ENCODE results near the gene ASIC5.
"Not testable (repeated sequence)": the region's sequence is repeated elsewhere in the genome, so short reads cannot be mapped to it uniquely, and the experiment has no call there.

The ASIC5 gene

GRCh38 chr4:155866177-155866576, at the start of gene ASIC5:
Gene ASIC5 (minus strand): TSS chr4:155866277. CDS start chr4:155866226, 51 bp downstream.
- DNase-seq = no peak

GRCh38 chr4:155914782-155915181, 48.7 kb upstream of the ASIC5 start:
- DNase-seq = no peak

- DNase-seq = no peak
Measured at GRCh38 chr4:155911905-155912304, 45.8 kb upstream of the ASIC5 start.

- DNase-seq = no peak
Measured at GRCh38 chr4:155909615-155910226, 43.6 kb upstream of the ASIC5 start.

- DNase-seq = no peak
Measured at GRCh38 chr4:155908187-155909139, 42.4 kb upstream of the ASIC5 start.

- DNase-seq = no peak
Measured at GRCh38 chr4:155907556-155907955, 41.5 kb upstream of the ASIC5 start.

GRCh38 chr4:155906554-155907247, 40.6 kb upstream of the ASIC5 start:
- DNase-seq = peak; percentile 44

- no peak for DNase-seq
Measured at GRCh38 chr4:155904331-155904730, 38.3 kb upstream of the ASIC5 start.

GRCh38 chr4:155903453-155903852, 37.4 kb upstream of the ASIC5 start, which contains the start of gene TDO2:
Gene TDO2 (plus strand): TSS chr4:155903696. CDS start chr4:155903759, 63 bp downstream.
- no peak for DNase-seq

- DNase-seq = no peak
Measured at GRCh38 chr4:155901013-155901412, 34.9 kb upstream of the ASIC5 start.

- DNase-seq = no peak
Measured at GRCh38 chr4:155900381-155900780, 34.3 kb upstream of the ASIC5 start.

- no peak for DNase-seq
Measured at GRCh38 chr4:155899891-155900290, 33.8 kb upstream of the ASIC5 start.

GRCh38 chr4:155898371-155898770, 32.3 kb upstream of the ASIC5 start:
- DNase-seq = not testable (repeated sequence)

- no peak for DNase-seq
Measured at GRCh38 chr4:155891058-155891457, 25.0 kb upstream of the ASIC5 start.

- DNase-seq = no peak
Measured at GRCh38 chr4:155889946-155890345, 23.9 kb upstream of the ASIC5 start.

- DNase-seq = peak; percentile 83
Measured at GRCh38 chr4:155889031-155889793, 23.1 kb upstream of the ASIC5 start.

GRCh38 chr4:155887847-155888570, 21.9 kb upstream of the ASIC5 start:
- DNase-seq = no peak

- DNase-seq = no peak
Measured at GRCh38 chr4:155887045-155887444, 21.0 kb upstream of the ASIC5 start.

GRCh38 chr4:155885666-155886065, 19.6 kb upstream of the ASIC5 start:
- DNase-seq = no peak

GRCh38 chr4:155883895-155884294, 17.8 kb upstream of the ASIC5 start:
- DNase-seq = no peak

- DNase-seq = no peak
Measured at GRCh38 chr4:155881555-155881954, 15.5 kb upstream of the ASIC5 start.

- no peak for DNase-seq
Measured at GRCh38 chr4:155879767-155880166, 13.7 kb upstream of the ASIC5 start.
